ENCODE measurements around the gene SDF4.
"Not testable (repeated sequence)": the region's sequence is repeated elsewhere in the genome, so short reads cannot be mapped to it uniquely, and the experiment has no call there.

The SDF4 gene

GRCh38 chr1:1198423-1199140 is 33.2 kb downstream of the SDF4 start:
- DNase-seq (ENCODE audit: low spot score in 2 of 2) = no peak

GRCh38 chr1:1197551-1198422 is 34.0 kb downstream of the SDF4 start:
- H3K9me3 Mint-ChIP-seq = peaks cover 10% of the 10 kb centered on the region
- ATAC-seq (replicated peaks; ENCODE audit: extremely low read depth, poor library complexity, severe bottlenecking) (no peak), DNase-seq (ENCODE audit: low spot score in 2 of 2) (no peak)
- H3K36me3 Mint-ChIP-seq (ENCODE audit: insufficient read depth) = no peaks in the 10 kb centered on the region
- H3K4me1 Mint-ChIP-seq = no peaks in the 10 kb centered on the region
- no peak overlapping the region for H3K4me3 Mint-ChIP-seq
- H3K27ac Mint-ChIP-seq (ENCODE audit: low read depth) = no peak overlapping the region
- H3K27me3 Mint-ChIP-seq = no peaks in the 10 kb centered on the region

More at GRCh38 chr1:1198423-1199140, 33.2 kb downstream of the SDF4 start:
- Mint-ChIP-seq H3K27ac (ENCODE audit: low read depth) (no peak overlapping the region), H3K4me3 (no peak overlapping the region), H3K27me3 (no peaks in the 10 kb centered on the region), H3K36me3 (ENCODE audit: insufficient read depth) (no peaks in the 10 kb centered on the region), H3K9me3 (peaks cover 10% of the 10 kb centered on the region), H3K4me1 (no peaks in the 10 kb centered on the region)
- no peak for ATAC-seq (replicated peaks; ENCODE audit: extremely low read depth, poor library complexity, severe bottlenecking)

GRCh38 chr1:1197188-1197500 is 34.7 kb downstream of the SDF4 start:
- Mint-ChIP-seq H3K36me3 (ENCODE audit: insufficient read depth) (no peaks in the 10 kb centered on the region), H3K27ac (ENCODE audit: low read depth) (no peak overlapping the region), H3K4me3 (no peak overlapping the region)

GRCh38 chr1:1196431-1197187 is 35.2 kb downstream of the SDF4 start:
- Mint-ChIP-seq H3K9me3 (peaks cover 16% of the 10 kb centered on the region), H3K4me1 (no peaks in the 10 kb centered on the region), H3K4me3 (no peak overlapping the region), H3K27ac (ENCODE audit: low read depth) (no peak overlapping the region), H3K27me3 (no peaks in the 10 kb centered on the region), H3K36me3 (ENCODE audit: insufficient read depth) (no peaks in the 10 kb centered on the region)
- ATAC-seq (replicated peaks; ENCODE audit: extremely low read depth, poor library complexity, severe bottlenecking) (no peak), DNase-seq (ENCODE audit: low spot score in 2 of 2) (no peak)

More at GRCh38 chr1:1197188-1197500, 34.7 kb downstream of the SDF4 start:
- Mint-ChIP-seq H3K27me3 (no peaks in the 10 kb centered on the region), H3K4me1 (no peaks in the 10 kb centered on the region), H3K9me3 (peaks cover 11% of the 10 kb centered on the region)
- DNase-seq (ENCODE audit: low spot score in 2 of 2) (no peak), ATAC-seq (replicated peaks; ENCODE audit: extremely low read depth, poor library complexity, severe bottlenecking) (no peak)

- H3K4me1 Mint-ChIP-seq; H3K27ac Mint-ChIP-seq (ENCODE audit: low read depth); H3K4me3 Mint-ChIP-seq; ATAC-seq (replicated peaks; ENCODE audit: extremely low read depth, poor library complexity, severe bottlenecking); H3K27me3 Mint-ChIP-seq; H3K36me3 Mint-ChIP-seq (ENCODE audit: insufficient read depth); DNase-seq (ENCODE audit: low spot score in 2 of 2): not testable (repeated sequence)
- H3K9me3 Mint-ChIP-seq = peaks cover 16% of the 10 kb centered on the region
Measured at GRCh38 chr1:1195726-1196125, 36.1 kb downstream of the SDF4 start.

- no peaks in the 10 kb centered on the region for H3K4me1 Mint-ChIP-seq
- peak overlapping the region; percentile 66 for H3K27ac Mint-ChIP-seq (ENCODE audit: low read depth)
- peaks cover 16% of the 10 kb centered on the region for H3K9me3 Mint-ChIP-seq
- no peaks in the 10 kb centered on the region for H3K27me3 Mint-ChIP-seq
- no peak for DNase-seq (ENCODE audit: low spot score in 2 of 2)
- no peak overlapping the region for H3K4me3 Mint-ChIP-seq
- ATAC-seq (replicated peaks; ENCODE audit: extremely low read depth, poor library complexity, severe bottlenecking) = no peak
- H3K36me3 Mint-ChIP-seq (ENCODE audit: insufficient read depth) = peaks cover 1% of the 10 kb centered on the region
Measured at GRCh38 chr1:1194723-1195122, 37.1 kb downstream of the SDF4 start.

GRCh38 chr1:1191734-1192133 is 40.1 kb downstream of the SDF4 start:
- no peak for ATAC-seq (replicated peaks; ENCODE audit: extremely low read depth, poor library complexity, severe bottlenecking)
- no peak for DNase-seq (ENCODE audit: low spot score in 2 of 2)
- Mint-ChIP-seq H3K36me3 (ENCODE audit: insufficient read depth) (peaks cover 1% of the 10 kb centered on the region), H3K9me3 (peaks cover 16% of the 10 kb centered on the region), H3K27me3 (no peaks in the 10 kb centered on the region), H3K27ac (ENCODE audit: low read depth) (no peak overlapping the region), H3K4me1 (no peaks in the 10 kb centered on the region), H3K4me3 (no peak overlapping the region)

- ATAC-seq (replicated peaks; ENCODE audit: extremely low read depth, poor library complexity, severe bottlenecking) = no peak
- H3K9me3 Mint-ChIP-seq = peaks cover 6% of the 10 kb centered on the region
- no peak overlapping the region for H3K27ac Mint-ChIP-seq (ENCODE audit: low read depth)
- no peak overlapping the region for H3K4me3 Mint-ChIP-seq
- H3K36me3 Mint-ChIP-seq (ENCODE audit: insufficient read depth) = peaks cover 1% of the 10 kb centered on the region
- no peaks in the 10 kb centered on the region for H3K27me3 Mint-ChIP-seq
- no peaks in the 10 kb centered on the region for H3K4me1 Mint-ChIP-seq
- DNase-seq (ENCODE audit: low spot score in 2 of 2) = no peak
Measured at GRCh38 chr1:1189111-1189510, 42.7 kb downstream of the SDF4 start.

GRCh38 chr1:1187938-1188337 is 43.9 kb downstream of the SDF4 start:
- Mint-ChIP-seq H3K4me1 (no peaks in the 10 kb centered on the region), H3K27me3 (peaks cover 10% of the 10 kb centered on the region), H3K4me3 (no peak overlapping the region), H3K9me3 (peaks cover 6% of the 10 kb centered on the region), H3K27ac (ENCODE audit: low read depth) (no peak overlapping the region), H3K36me3 (ENCODE audit: insufficient read depth) (peaks cover 1% of the 10 kb centered on the region)
- no peak for DNase-seq (ENCODE audit: low spot score in 2 of 2)
- no peak for ATAC-seq (replicated peaks; ENCODE audit: extremely low read depth, poor library complexity, severe bottlenecking)

- no peaks in the 10 kb centered on the region for H3K4me1 Mint-ChIP-seq
- DNase-seq (ENCODE audit: low spot score in 2 of 2) = no peak
- H3K9me3 Mint-ChIP-seq = no peaks in the 10 kb centered on the region
- H3K4me3 Mint-ChIP-seq = no peak overlapping the region
- peaks cover 26% of the 10 kb centered on the region for H3K27me3 Mint-ChIP-seq
- peak overlapping the region; percentile 44 for H3K27ac Mint-ChIP-seq (ENCODE audit: low read depth)
- ATAC-seq (replicated peaks; ENCODE audit: extremely low read depth, poor library complexity, severe bottlenecking) = no peak
- peaks cover under 1% of the 10 kb centered on the region for H3K36me3 Mint-ChIP-seq (ENCODE audit: insufficient read depth)
Measured at GRCh38 chr1:1185101-1185765, 46.6 kb downstream of the SDF4 start.

- Mint-ChIP-seq H3K36me3 (ENCODE audit: insufficient read depth) (no peaks in the 10 kb centered on the region), H3K27me3 (peaks cover 26% of the 10 kb centered on the region), H3K4me1 (no peaks in the 10 kb centered on the region), H3K4me3 (no peak overlapping the region), H3K27ac (ENCODE audit: low read depth) (no peak overlapping the region), H3K9me3 (no peaks in the 10 kb centered on the region)
- ATAC-seq (replicated peaks; ENCODE audit: extremely low read depth, poor library complexity, severe bottlenecking) (no peak), DNase-seq (ENCODE audit: low spot score in 2 of 2) (no peak)
Measured at GRCh38 chr1:1183833-1184775, 47.7 kb downstream of the SDF4 start.
